ENCODE data around the gene PFN3.

GRCh38 chr5:177440990-177441780, 40.7 kb upstream of the PFN3 start:
- TF ChIP-seq PATZ1 (CRISPR knock-in tag; IDR thresholded peaks at IDR 0.05; ENCODE audit: borderline replicate concordance): no peak
- TF ChIP-seq ISL1 (CRISPR knock-in tag; IDR thresholded peaks at IDR 0.05): no peak
- no peak for TF ChIP-seq GLIS3 (CRISPR knock-in tag; IDR thresholded peaks at IDR 0.05)
- no peak for TF ChIP-seq ZC3H10 (CRISPR knock-in tag; IDR thresholded peaks at IDR 0.05)
- TF ChIP-seq RARB (CRISPR knock-in tag; IDR thresholded peaks at IDR 0.05): no peak
- TF ChIP-seq ZNF8 (CRISPR knock-in tag; IDR thresholded peaks at IDR 0.05): no peak
- no peak for TF ChIP-seq SNAI2 (CRISPR knock-in tag; IDR thresholded peaks at IDR 0.05)
- TF ChIP-seq POU6F1 (CRISPR knock-in tag; IDR thresholded peaks at IDR 0.05; ENCODE audit: borderline replicate concordance, low read depth): no peak
- no peak for TF ChIP-seq ARNTL (CRISPR knock-in tag; IDR thresholded peaks at IDR 0.05; ENCODE audit: borderline replicate concordance, low read depth)
- no peak for TF ChIP-seq TSHZ2 (CRISPR knock-in tag; IDR thresholded peaks at IDR 0.05)
- no peak for TF ChIP-seq ZNF565 (CRISPR knock-in tag; conservative IDR thresholded peaks at IDR 0.05; ENCODE audit: low read depth)
- TF ChIP-seq CREB5 (CRISPR knock-in tag; IDR thresholded peaks at IDR 0.05; ENCODE audit: low read depth): no peak
- no peak for TF ChIP-seq TOX (CRISPR knock-in tag; IDR thresholded peaks at IDR 0.05; ENCODE audit: borderline replicate concordance)

All from SK-N-SH treated with all-trans-retinoic acid at 6 μM for 48 hours (cell line).